Stimulated activated CD4-positive, alpha-beta T cell treated with anti-CD3 and anti-CD28 coated beads, Interleukin-15, amount 100 ng/mL, for 48 hours (primary cell): ENCODE data around the gene DYSF.

ENCODE experiments used
- DNase-seq, 2 donors: peaks; one replicate each; pipeline ENCODE4 v3.0.0-alpha.2; 2020; ENCODE audit warnings: low read depth in 2 of 2

DYSF gene

DNA sequence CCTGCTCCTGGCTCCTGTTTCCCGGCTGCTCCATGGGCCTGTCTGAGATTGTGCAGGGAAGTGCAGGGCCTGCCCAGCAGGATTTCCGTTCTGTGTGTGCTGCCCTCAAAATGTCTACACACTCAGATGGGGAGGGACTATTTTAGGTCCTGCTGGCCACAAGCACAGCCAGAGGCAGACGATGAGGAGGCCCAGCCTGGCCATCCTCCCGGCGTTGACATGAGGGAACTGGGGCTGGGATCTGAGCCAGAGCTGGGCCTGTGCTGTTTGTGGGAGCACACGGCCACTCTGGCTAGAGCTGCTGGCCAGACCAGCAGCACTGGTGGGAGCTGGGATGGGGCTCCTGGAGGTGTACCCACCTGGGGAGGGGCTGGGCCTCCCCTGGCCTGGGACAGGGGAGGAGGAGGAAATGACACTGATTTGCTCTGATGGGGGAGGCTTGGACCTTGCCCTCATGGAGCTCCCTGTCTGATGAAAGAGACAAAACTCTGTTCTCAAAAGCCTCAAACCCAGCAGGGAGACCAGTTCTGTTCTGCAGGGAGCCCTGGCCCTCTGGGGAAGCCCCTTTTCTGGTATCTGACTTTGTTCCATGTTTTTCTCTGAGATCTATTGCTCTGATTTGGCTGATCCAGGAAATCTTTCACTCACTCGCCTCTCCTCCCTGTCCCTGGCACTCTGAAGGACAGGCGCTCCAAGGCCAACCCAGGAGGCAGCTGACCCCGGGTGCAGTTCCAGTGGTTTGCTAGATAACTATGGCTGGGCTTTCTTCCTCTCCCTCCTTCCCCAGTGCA, 161.8 kb downstream of the DYSF start:
- DNase-seq: no peak

DNA sequence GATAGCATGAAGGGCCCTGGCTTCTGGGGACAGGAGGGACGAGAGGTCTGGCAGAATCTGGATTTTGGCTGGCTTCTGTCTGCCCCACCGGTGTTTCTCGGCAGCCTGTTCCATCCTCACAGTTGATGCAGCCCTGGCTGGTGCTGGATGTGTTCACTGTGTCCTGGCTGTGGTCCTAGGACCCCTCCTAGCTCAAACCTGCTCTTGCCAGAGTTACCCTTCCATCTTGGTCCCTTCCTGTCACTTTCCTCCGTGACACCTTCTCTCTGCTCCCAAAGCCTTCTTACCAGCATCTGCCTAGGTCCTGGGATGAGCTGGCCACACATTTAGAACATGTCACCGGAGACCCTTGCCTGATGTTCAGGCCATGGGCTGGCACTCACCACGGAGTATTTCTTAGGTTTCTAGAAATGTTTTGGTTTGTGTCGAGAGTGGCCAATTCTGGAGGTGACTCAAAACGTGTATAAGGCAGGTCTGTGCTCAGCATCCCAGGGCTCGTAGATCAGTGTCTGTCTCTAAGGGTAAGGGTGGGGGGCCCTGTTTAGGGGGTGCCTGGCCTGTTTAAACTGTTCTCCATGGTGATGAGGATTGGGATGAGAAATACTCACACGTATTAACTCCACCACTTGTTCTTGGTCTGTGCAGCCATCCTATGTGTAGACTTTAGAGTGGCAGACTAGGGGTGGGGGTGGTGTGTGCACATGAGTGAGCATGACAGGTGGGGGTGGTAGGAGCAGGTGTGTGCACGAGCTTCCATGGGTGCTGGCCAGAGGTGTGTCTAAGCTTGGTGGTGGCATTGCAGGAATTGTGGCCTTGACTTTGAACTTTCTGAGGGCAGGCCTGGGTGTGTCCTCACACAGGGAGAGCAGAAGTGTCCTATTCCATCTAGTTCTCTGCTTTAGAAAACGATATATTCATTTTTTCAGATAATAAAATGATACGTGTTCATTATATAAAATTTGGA, 162.7 kb downstream of the DYSF start:
- no peak for DNase-seq

DNA sequence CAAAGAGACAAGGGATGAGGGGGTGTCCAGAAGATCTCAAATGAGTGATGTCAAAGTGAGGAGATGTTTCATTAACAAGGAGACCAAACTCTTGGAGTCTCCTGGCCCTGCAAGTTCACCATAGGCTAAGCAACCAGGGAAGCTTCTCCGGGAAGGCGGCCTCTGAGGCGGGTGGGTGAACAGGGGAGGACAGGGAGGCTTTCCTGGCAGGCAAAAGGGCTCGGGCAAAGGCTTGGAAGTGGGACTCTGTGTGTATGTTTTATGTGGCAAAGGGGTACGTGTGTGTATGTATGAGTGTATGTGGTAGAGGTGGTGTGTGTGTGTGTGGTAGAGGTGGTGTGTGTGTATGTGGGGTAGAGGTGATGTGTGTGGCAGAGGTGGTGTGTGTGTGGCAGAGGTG, 163.9 kb downstream of the DYSF start:
- DNase-seq: no peak

DNA sequence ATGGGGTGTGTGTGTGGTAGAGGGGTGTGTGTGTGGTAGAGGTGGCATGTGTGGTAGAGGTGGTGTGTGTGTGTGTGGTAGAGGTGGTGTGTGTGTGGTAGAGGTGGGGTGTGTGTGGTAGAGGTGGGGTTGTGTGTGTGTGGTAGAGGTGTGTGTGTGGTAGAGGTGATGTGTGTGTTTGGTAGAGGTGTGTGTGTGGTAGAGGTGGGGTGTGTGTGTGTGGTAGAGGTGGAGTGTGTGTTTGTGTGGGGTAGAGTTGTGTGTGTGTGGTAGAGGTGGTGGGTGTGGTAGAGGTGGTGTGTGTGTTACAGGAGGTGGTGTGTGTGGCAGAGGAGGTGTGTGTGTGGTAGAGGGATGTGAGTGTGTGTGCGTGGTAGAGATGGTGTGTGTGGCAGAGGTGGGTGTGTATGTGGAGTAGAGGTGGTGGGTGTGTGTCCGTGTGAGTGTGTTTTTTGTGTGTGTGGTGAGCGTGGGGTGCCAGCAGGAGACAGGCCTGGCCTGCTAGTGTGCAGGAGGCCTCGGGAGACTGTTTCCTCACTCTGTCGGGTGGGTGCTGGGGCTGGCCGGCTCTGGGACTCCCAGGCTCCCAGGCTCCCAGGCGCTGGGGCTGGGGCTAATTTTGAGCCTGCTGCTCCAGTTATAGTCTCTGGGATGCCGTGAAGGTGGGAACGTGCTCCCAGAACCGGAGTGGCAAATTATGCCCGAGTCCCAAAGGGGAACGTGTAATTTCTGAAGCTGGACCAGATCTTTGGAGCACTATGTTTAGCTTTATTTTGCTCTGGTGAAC, 165.2 kb downstream of the DYSF start:
- DNase-seq: no peak

GRCh38 chr2:71619230-71619741, 165.9 kb downstream of the DYSF start:
- no peak for DNase-seq

GRCh38 chr2:71620116-71620515, 166.8 kb downstream of the DYSF start:
- DNase-seq: no peak

- no peak for DNase-seq
These were observed 167.5 kb downstream of the DYSF start for GRCh38 chr2:71620851-71621251.

- DNase-seq: no peak
These were observed 175.9 kb downstream of the DYSF start for GRCh38 chr2:71629273-71629672.

DNA sequence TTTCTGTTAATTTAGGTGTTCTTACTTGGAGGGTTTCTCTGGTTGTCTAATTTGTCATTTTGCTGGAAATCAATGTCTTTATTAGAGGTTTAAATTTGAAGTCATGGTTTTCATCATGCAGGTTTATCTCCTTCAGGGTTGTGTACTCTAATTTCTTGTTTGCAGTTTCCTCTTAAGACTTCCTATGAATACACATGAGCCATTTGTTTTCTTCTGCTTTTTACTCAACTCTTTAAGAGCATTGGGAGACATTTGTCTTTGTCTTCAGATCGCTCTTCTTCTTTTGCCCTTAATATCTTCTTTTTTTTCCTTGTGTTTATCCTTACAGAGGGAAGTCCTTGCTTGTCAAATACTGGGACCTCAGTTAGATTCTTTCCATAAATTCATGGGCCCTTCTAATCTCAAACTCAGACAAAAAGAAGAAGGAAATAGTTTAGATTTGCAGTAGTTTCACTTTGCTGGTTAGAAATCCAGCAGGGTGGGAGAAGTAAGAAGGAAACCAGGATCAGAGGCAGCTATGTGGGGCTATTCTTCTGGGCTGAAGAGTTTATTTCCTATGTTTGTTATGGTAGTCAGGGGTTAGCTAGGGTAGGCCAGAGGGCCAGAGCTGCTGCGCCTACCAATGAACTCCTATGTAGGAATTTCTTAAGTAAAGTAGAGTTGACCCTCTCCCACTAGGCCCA, 176.6 kb downstream of the DYSF start:
- DNase-seq: no peak

DNA sequence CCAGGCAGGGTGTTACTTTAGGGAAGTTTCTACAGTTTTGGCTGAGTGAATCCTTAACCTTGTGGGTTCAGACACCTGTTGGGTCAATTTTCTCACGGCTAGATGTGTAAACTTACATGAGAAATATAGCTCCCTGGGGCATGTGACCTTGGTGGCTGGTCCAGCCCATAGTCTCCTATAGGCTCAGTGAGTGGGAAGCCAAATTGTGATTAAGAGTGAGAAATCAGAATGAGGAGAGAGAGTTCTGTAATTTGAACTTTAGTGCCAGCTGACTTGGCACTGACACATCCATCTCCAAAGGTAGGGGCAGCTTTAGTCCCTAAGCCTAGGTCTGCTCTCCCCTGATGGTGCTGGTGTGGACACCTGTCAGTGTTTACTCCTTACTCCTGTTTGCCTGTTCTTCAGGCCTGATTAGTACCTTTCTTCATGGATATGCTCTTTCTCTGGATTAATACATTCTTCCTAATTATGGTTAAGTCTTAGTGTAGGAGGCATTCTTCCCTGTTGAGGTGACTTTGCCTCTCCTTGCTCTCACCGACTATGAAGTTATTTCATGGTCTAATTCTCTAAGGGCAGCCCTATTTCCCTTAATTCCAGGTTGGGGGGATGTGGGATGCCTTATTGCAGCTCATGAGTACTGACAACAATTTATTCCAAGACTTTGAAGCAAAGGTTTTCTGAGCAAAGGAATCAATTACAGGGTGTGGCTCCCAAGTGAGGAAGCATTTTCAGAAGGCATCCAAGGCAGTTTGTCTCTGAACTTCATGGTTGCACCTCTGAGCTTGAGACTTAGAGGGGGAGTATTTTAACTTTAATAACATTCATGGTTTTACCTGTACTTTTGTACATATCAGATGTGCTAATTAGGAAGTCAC, 177.3 kb downstream of the DYSF start:
- no peak for DNase-seq

DNA sequence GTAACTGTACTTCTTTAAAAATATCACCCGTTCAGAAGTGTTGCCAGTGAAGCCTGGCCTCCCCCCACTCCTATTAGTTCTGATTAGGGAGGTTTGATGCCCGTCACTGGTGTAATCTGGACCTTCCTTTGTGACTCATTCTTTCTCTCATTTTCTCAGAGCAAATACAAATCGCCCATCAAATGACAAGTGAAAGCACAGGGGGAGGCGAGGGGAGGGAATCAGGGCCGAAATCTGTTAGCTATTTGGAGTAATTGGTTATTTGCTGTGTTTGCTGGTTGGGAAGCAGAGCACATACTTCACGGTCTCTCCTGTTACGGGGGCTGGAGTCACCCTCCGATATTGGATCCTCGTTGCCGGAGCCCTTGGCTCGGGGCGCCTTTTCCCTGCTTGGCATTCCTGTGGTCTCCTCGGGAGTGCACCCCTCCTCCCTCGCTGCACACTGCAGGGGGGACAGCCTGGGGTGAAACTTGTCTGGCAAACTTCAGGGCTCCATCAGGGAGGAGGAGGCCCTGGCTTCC, 178.1 kb downstream of the DYSF start:
- DNase-seq: no peak

DNA sequence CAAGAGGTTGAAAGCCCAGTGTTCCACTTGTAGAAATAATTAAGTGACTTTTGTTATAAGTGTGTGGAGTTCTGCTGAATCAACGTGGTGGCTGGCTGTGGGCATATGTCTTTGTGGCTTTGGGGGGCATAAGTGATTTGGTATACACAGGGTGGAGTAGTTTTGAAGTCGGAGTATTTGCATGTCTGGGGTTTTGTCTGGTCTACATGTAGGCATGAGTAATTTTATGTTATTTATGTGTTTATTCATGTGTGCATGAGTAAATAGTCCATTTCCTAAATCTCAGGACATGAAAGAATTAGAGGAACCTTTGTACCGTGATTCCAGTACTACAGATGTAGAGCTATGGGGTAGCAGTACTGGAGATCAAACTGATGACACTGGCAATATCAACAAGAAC, 179.7 kb downstream of the DYSF start:
- DNase-seq: no peak

DNA sequence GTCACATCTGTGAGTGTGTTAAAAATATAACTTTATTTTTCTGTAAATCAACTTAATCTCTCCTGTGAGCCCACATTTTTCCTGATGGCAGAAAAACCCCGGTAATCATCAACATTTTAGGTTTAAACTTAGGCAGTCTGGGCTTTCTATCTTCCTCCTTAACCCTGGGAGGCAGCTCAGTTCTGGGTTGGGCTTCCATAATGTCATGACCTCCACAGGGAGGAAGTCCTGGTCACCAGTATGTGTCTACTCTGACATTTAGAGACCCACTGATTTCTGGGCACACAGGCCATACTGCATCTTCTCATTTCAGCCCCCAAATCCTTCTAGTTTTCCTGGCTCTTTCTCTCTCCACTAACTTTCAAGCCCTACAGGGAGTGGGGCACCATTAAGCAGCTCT, 181.2 kb downstream of the DYSF start:
- DNase-seq: no peak

DNA sequence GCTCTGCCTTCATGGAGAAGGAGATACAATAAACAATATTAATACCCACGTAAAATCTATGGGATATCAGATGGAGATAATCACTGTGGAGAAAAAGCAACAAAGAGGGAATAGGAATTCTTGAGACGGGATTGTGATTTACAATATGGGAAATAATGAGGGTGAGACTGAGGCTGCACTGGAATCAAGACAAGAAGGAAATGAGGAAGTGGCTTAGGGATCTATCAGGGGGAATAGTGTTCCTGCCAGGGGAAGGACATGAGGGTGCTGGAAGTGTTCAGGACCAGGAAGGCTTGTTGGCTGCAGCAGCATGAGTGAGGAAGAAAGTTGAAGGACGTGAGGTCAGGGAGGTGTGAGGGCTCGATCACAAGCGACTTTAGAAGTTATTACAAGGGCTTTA, 182.4 kb downstream of the DYSF start:
- no peak for DNase-seq

- DNase-seq: no peak
These were observed 183.8 kb downstream of the DYSF start for GRCh38 chr2:71637168-71637567.

GRCh38 chr2:71637736-71638135, 184.4 kb downstream of the DYSF start:
- no peak for DNase-seq

GRCh38 chr2:71639735-71640134, 186.4 kb downstream of the DYSF start:
- no peak for DNase-seq

- DNase-seq: no peak
These were observed 187.1 kb downstream of the DYSF start for GRCh38 chr2:71640489-71640888.

- no peak for DNase-seq
These were observed 190.5 kb downstream of the DYSF start for GRCh38 chr2:71643674-71644357.
